KMS-11 (cell line): Measurements from ENCODE around the gene PCSK5.

ENCODE experiments used
- H2AFZ ChIP-seq: fragments of 200-600 bp; sonication (generic); 2 replicates; pipeline ENCODE4 v1.6.1; 2016; ENCODE audit warnings: antibody characterized with exemption, mixed run types, low read depth
- H3K27ac ChIP-seq: fragments of 200-600 bp; sonication (generic); 2 replicates; pipeline ENCODE4 v1.6.1; 2016; ENCODE audit warnings: mild to moderate bottlenecking, mixed run types
- H3K27me3 ChIP-seq: fragments of 200-600 bp; sonication (generic); 2 replicates; pipeline ENCODE4 v1.6.1; 2017; ENCODE audit warnings: mild to moderate bottlenecking, low read depth, mixed run types, moderate library complexity; ENCODE audit not compliant: insufficient read depth
- H3K36me3 ChIP-seq: fragments of 200-600 bp; sonication (generic); 2 replicates; pipeline ENCODE4 v1.6.1; 2017; ENCODE audit warnings: mild to moderate bottlenecking, mixed run types; ENCODE audit not compliant: insufficient read depth
- H3K4me1 ChIP-seq: fragments of 200-600 bp; sonication (generic); 2 replicates; pipeline ENCODE4 v1.6.1; 2016; ENCODE audit warnings: mild to moderate bottlenecking, low read depth, mixed run types; ENCODE audit not compliant: poor library complexity, severe bottlenecking
- H3K4me2 ChIP-seq: fragments of 200-600 bp; sonication (generic); 2 replicates; pipeline ENCODE4 v1.7.0; 2016; ENCODE audit warnings: mild to moderate bottlenecking, mixed run types
- H3K4me3 ChIP-seq: fragments of 200-600 bp; sonication (generic); IDR thresholded peaks from 2 replicates; pipeline ENCODE4 v1.6.1; 2017; ENCODE audit warnings: low read depth, low read length, mixed read lengths; ENCODE audit not compliant: insufficient read depth
- H3K79me2 ChIP-seq: fragments of 200-600 bp; sonication (generic); 2 replicates; pipeline ENCODE4 v1.6.1; 2016; ENCODE audit warnings: low read depth, mixed run types; ENCODE audit not compliant: insufficient read depth
- H3K9ac ChIP-seq: fragments of 200-600 bp; sonication (generic); 2 replicates; pipeline ENCODE4 v1.6.1; 2016; ENCODE audit warnings: mild to moderate bottlenecking, mixed run types
- H4K20me1 ChIP-seq: fragments of 200-600 bp; sonication (generic); 2 replicates; pipeline ENCODE4 v1.6.1; 2016; ENCODE audit warnings: mild to moderate bottlenecking, mixed run types; ENCODE audit not compliant: insufficient read depth
- CTCF ChIP-seq: fragments of 200-600 bp; sonication (generic); conservative IDR thresholded peaks from 2 replicates; pipeline ENCODE4 v1.6.1; 2017; ENCODE audit warnings: low read depth, mild to moderate bottlenecking, antibody characterized with exemption, low read length, moderate library complexity, mixed read lengths

The PCSK5 gene

GRCh38 chr9:75892216-75892911, 1.9 kb downstream of the PCSK5 start:
- no peak overlapping the region for H3K9ac ChIP-seq
- no peaks in the 10 kb centered on the region for H3K79me2 ChIP-seq
- H3K4me1 ChIP-seq = no peaks in the 10 kb centered on the region
- no peak overlapping the region for H3K27ac ChIP-seq
- no peaks in the 10 kb centered on the region for H4K20me1 ChIP-seq
- peak overlapping the region; percentile 99 for H2AFZ ChIP-seq
- no peaks in the 10 kb centered on the region for H3K27me3 ChIP-seq
- H3K36me3 ChIP-seq = no peaks in the 10 kb centered on the region
- no peak for TF ChIP-seq CTCF
- H3K4me3 ChIP-seq = no peak overlapping the region
- H3K4me2 ChIP-seq = peak overlapping the region; percentile 93

GRCh38 chr9:75893106-75893505, 2.6 kb downstream of the PCSK5 start:
- no peaks in the 10 kb centered on the region for H3K79me2 ChIP-seq
- no peaks in the 10 kb centered on the region for H3K4me1 ChIP-seq
- H3K27me3 ChIP-seq = no peaks in the 10 kb centered on the region
- no peak overlapping the region for H3K27ac ChIP-seq
- no peaks in the 10 kb centered on the region for H4K20me1 ChIP-seq
- H3K4me3 ChIP-seq = no peak overlapping the region
- H3K36me3 ChIP-seq = no peaks in the 10 kb centered on the region
- no peak overlapping the region for H3K9ac ChIP-seq
- TF ChIP-seq CTCF = no peak
- H3K4me2 ChIP-seq = no peak overlapping the region; the same call in 1 of the 2 replicates
- H2AFZ ChIP-seq = no peak overlapping the region

- H2AFZ ChIP-seq = no peak overlapping the region
- no peak overlapping the region for H3K4me2 ChIP-seq
- H3K4me3 ChIP-seq = no peak overlapping the region
- no peaks in the 10 kb centered on the region for H3K27me3 ChIP-seq
- H3K36me3 ChIP-seq = no peaks in the 10 kb centered on the region
- no peaks in the 10 kb centered on the region for H4K20me1 ChIP-seq
- no peaks in the 10 kb centered on the region for H3K4me1 ChIP-seq
- no peaks in the 10 kb centered on the region for H3K79me2 ChIP-seq
- H3K27ac ChIP-seq = no peak overlapping the region
- TF ChIP-seq CTCF = no peak
- no peak overlapping the region for H3K9ac ChIP-seq
These were observed 4.1 kb downstream of the PCSK5 start for GRCh38 chr9:75894566-75894965.

- H2AFZ ChIP-seq = no peak overlapping the region
- no peaks in the 10 kb centered on the region for H3K27me3 ChIP-seq
- H3K4me3 ChIP-seq = no peak overlapping the region
- no peak overlapping the region for H3K27ac ChIP-seq
- TF ChIP-seq CTCF = no peak
- H3K9ac ChIP-seq = no peak overlapping the region
- H4K20me1 ChIP-seq = no peaks in the 10 kb centered on the region
- no peak overlapping the region for H3K4me2 ChIP-seq
- no peaks in the 10 kb centered on the region for H3K79me2 ChIP-seq
- H3K36me3 ChIP-seq = no peaks in the 10 kb centered on the region
- no peaks in the 10 kb centered on the region for H3K4me1 ChIP-seq
These were observed 4.6 kb downstream of the PCSK5 start for GRCh38 chr9:75895112-75895511.
